ENCODE measurements around the gene FHL2.

Gene FHL2

GRCh38 chr2:105365206-105365605 lies 33.6 kb downstream of the FHL2 start:
- H3K4me1 ChIP-seq = peaks cover 5% of the 10 kb centered on the region
- no peaks in the 10 kb centered on the region for H3K79me2 ChIP-seq
- H2AFZ ChIP-seq = no peak overlapping the region
- no peak overlapping the region for H3K4me3 ChIP-seq (ENCODE audit: low read depth, low read length)
- no peak overlapping the region for H3K27ac ChIP-seq
- no peak for TF ChIP-seq CTCF (IDR thresholded peaks at IDR 0.05)
- no peaks in the 10 kb centered on the region for H3K27me3 ChIP-seq (ENCODE audit: control insufficient read depth, insufficient read depth, low read length)
- H3K36me3 ChIP-seq (ENCODE audit: control insufficient read depth, insufficient read depth, low read length) = no peaks in the 10 kb centered on the region
- H3K4me2 ChIP-seq (ENCODE audit: low read length) = no peak overlapping the region
- no peaks in the 10 kb centered on the region for H3K9me3 ChIP-seq (ENCODE audit: control insufficient read depth, low read length)
- H3K9ac ChIP-seq = no peak overlapping the region

DNA sequence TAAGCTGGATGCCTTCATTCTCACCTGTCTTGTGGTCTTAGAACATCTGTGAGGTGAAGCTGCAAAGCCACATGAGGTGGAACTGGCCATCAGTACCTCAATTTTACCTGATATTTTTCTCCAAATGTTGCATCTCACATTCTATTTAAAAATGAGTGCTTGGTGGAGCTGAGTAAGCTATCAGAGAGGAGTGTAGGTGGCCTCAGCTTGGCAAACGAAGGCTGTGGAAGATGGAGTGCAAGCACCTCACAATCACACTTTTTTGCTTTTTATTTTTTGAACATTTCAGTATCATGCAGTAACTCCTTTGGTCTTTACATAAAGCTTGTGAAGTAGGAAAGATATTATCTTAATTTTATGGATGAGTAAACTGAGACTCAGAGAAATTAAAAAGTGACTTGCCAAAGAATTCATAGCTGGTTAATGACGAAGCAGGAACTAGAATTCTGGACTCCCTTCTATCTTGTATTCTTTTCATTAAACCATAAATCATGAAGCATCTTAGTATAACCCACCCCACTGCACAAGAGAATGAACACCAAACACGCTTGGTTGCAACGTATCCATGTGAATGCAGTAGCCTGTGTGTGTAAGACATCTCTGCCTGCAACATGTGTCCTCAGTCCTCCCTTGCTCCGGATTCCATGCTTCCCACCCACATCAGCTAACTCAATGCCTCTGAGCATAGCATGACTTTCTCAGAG lies 34.3 kb downstream of the FHL2 start:
- Histone ChIP-seq H3K4me1 (peaks cover under 1% of the 10 kb centered on the region), H3K79me2 (no peaks in the 10 kb centered on the region), H3K27ac (no peak overlapping the region), H3K4me2 (ENCODE audit: low read length) (no peak overlapping the region), H2AFZ (no peak overlapping the region), H3K9ac (no peak overlapping the region), H3K27me3 (ENCODE audit: control insufficient read depth, insufficient read depth, low read length) (no peaks in the 10 kb centered on the region), H3K9me3 (ENCODE audit: control insufficient read depth, low read length) (no peaks in the 10 kb centered on the region), H3K36me3 (ENCODE audit: control insufficient read depth, insufficient read depth, low read length) (no peaks in the 10 kb centered on the region), H3K4me3 (ENCODE audit: low read depth, low read length) (no peak overlapping the region)
- no peak for TF ChIP-seq CTCF (IDR thresholded peaks at IDR 0.05)

GRCh38 chr2:105362862-105363591 lies 35.8 kb downstream of the FHL2 start:
- Histone ChIP-seq H3K27ac (no peak overlapping the region), H3K4me2 (ENCODE audit: low read length) (no peak overlapping the region)

DNA sequence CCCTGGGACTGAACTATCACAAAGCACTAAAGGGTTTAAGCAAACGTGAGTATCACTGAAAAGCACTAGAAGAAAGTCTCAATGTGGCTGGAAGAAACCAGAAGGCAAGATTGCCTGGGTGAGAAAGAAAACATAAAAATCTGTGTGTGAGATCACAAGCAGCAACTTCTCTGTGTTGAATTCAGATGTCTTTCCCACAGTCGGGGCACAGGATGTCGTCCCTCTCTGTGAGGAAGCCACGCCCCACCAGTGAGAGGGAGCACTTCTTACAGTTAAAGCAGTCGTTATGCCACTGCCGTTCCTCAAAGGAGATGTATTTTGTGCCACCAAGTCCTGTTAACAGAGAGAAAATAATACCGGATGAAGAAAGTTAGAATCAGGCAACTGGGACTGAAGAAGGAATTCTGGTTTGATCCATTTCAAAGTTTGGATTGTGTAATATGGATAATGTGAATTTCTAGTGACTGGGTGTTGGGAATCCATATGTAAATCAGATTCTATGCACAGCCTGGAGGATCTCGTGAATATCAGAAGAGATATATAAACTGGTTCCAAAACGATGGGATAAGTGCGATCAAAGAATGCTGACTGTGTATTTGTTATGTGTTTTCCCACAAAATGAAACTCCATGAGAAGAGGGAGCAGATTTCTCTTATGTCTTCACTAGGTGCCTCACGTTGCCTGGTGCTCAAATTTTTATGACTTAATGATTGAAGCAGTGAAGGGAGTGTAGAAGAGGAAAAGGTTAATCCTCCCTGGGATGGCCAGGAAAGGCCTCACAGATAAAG lies 37.6 kb downstream of the FHL2 start:
- no peaks in the 10 kb centered on the region for H3K36me3 ChIP-seq (ENCODE audit: control insufficient read depth, insufficient read depth, low read length)

More at GRCh38 chr2:105362862-105363591, 35.8 kb downstream of the FHL2 start:
- H3K4me1 ChIP-seq = no peaks in the 10 kb centered on the region
- no peaks in the 10 kb centered on the region for H3K27me3 ChIP-seq (ENCODE audit: control insufficient read depth, insufficient read depth, low read length)
- no peaks in the 10 kb centered on the region for H3K36me3 ChIP-seq (ENCODE audit: control insufficient read depth, insufficient read depth, low read length)
- H3K9me3 ChIP-seq (ENCODE audit: control insufficient read depth, low read length) = no peaks in the 10 kb centered on the region
- no peak overlapping the region for H3K9ac ChIP-seq
- no peak overlapping the region for H3K4me3 ChIP-seq (ENCODE audit: low read depth, low read length)
- H2AFZ ChIP-seq = no peak overlapping the region
- H3K79me2 ChIP-seq = no peaks in the 10 kb centered on the region
- TF ChIP-seq CTCF (IDR thresholded peaks at IDR 0.05) = no peak

More for the DNA sequence above, 37.6 kb downstream of the FHL2 start:
- no peak for TF ChIP-seq CTCF (IDR thresholded peaks at IDR 0.05)
- Histone ChIP-seq H3K4me1 (no peaks in the 10 kb centered on the region), H2AFZ (no peak overlapping the region), H3K4me3 (ENCODE audit: low read depth, low read length) (no peak overlapping the region), H3K27me3 (ENCODE audit: control insufficient read depth, insufficient read depth, low read length) (no peaks in the 10 kb centered on the region), H3K27ac (no peak overlapping the region), H3K79me2 (no peaks in the 10 kb centered on the region), H3K9me3 (ENCODE audit: control insufficient read depth, low read length) (no peaks in the 10 kb centered on the region), H3K9ac (no peak overlapping the region), H3K4me2 (ENCODE audit: low read length) (no peak overlapping the region)
